ENCODE measurements around the gene APOL4.
"Not testable (repeated sequence)": the region's sequence is repeated elsewhere in the genome, so short reads cannot be mapped to it uniquely, and the experiment has no call there.

APOL4 gene

GRCh38 chr22:36205573-36205972 lies 4.0 kb upstream of the APOL4 start:
- not testable (repeated sequence) for DNase-seq

- no peak for DNase-seq
Observed at GRCh38 chr22:36204632-36205015, 3.0 kb upstream of the APOL4 start.

GRCh38 chr22:36204001-36204631 lies 2.5 kb upstream of the APOL4 start:
- DNase-seq = no peak

- DNase-seq = not testable (repeated sequence)
Observed at GRCh38 chr22:36203441-36203840, 1.8 kb upstream of the APOL4 start.

GRCh38 chr22:36202906-36203305 lies 1.3 kb upstream of the APOL4 start:
- not testable (repeated sequence) for DNase-seq

GRCh38 chr22:36201025-36201424 lies 584 bp downstream of the APOL4 start:
- DNase-seq = not testable (repeated sequence)

- no peak for DNase-seq
Observed at GRCh38 chr22:36199001-36199551, 2.5 kb downstream of the APOL4 start.

GRCh38 chr22:36198536-36198935 lies 3.1 kb downstream of the APOL4 start:
- DNase-seq = no peak

GRCh38 chr22:36197514-36198146 lies 4.0 kb downstream of the APOL4 start:
- DNase-seq = no peak

- DNase-seq = no peak
Observed at GRCh38 chr22:36197065-36197440, 4.6 kb downstream of the APOL4 start.

GRCh38 chr22:36196254-36197064 lies 5.2 kb downstream of the APOL4 start:
- no peak for DNase-seq

- peak; percentile 13 for DNase-seq
Observed at GRCh38 chr22:36194971-36195370, 6.6 kb downstream of the APOL4 start.

GRCh38 chr22:36194385-36194784 lies 7.2 kb downstream of the APOL4 start:
- DNase-seq = no peak

- no peak for DNase-seq
Observed at GRCh38 chr22:36193577-36193976, 8.0 kb downstream of the APOL4 start.

GRCh38 chr22:36193171-36193570 lies 8.4 kb downstream of the APOL4 start:
- DNase-seq = no peak

- no peak for DNase-seq
Observed at GRCh38 chr22:36192542-36192941, 9.1 kb downstream of the APOL4 start.

- no peak for DNase-seq
Observed at GRCh38 chr22:36191106-36191836, 10.3 kb downstream of the APOL4 start.

GRCh38 chr22:36187862-36188261 lies 13.7 kb downstream of the APOL4 start:
- DNase-seq = not testable (repeated sequence)

GRCh38 chr22:36185828-36186624 lies 15.6 kb downstream of the APOL4 start:
- no peak for DNase-seq

- no peak for DNase-seq
Observed at GRCh38 chr22:36184433-36185025, 17.1 kb downstream of the APOL4 start.

- no peak for DNase-seq
Observed at GRCh38 chr22:36183446-36183845, 18.2 kb downstream of the APOL4 start.

- DNase-seq = no peak
Observed at GRCh38 chr22:36182857-36183256, 18.8 kb downstream of the APOL4 start.
